Right lobe of liver (tissue), 6 donors: ENCODE data around the gene LRRC18. TPM values are rescaled to one million over a fixed set of nuclear protein-coding genes. Genes with fewer than 3 reads are reported as not detected.

Experiments used
- ATAC-seq, 4 donors: fragments of 200-7000 bp; cut with Tn5 transposase; one replicate each; pipeline ENCODE4 v1.9.1; 2020; ENCODE audit warnings: mild to moderate bottlenecking in 4 of 4, moderate library complexity in 4 of 4
- DNase-seq, 3 donors: peaks; one replicate each; pipeline ENCODE4 v3.0.0-alpha.2; 2020
- H3K27ac ChIP-seq, 3 donors: fragments of 200-600 bp; one replicate each; pipeline ENCODE4 v1.8.0; 2022
- H3K27me3 ChIP-seq, 2 donors: fragments of 200-600 bp; one replicate each; pipeline ENCODE4 v1.8.0; 2022
- H3K36me3 ChIP-seq, 4 donors: fragments of 200-600 bp; sonication (generic) in 1 of 4; one replicate each; pipeline versions ENCODE4 v1.5.1 to v1.8.0; 2017 to 2022; ENCODE audit warnings: control low read depth in 1 of 4
- H3K4me1 ChIP-seq, 4 donors: fragments of 200-600 bp; sonication (generic) in 1 of 4; one replicate each; pipeline versions ENCODE4 v1.5.1 to v1.8.0; 2017 to 2022; ENCODE audit warnings: control low read depth in 1 of 4
- H3K4me3 ChIP-seq, 3 donors: fragments of 200-600 bp; one replicate each; pipeline ENCODE4 v1.8.0; 2022
- H3K9me3 ChIP-seq, 4 donors: fragments of 200-600 bp; sonication (generic) in 1 of 4; one replicate each; pipeline versions ENCODE4 v1.5.1 to v1.8.0; 2017 to 2022; ENCODE audit warnings: control low read depth in 1 of 4
- POLR2A ChIP-seq: fragments of 450-650 bp; IDR thresholded peaks from one replicate; pipeline ENCODE4 v1.6.1; 2017; ENCODE audit warnings: antibody characterized with exemption, mild to moderate bottlenecking
- WGBS: methylation state at CpG from one replicate; pipeline ENCODE4 v1.1.6; 2018; ENCODE audit warnings: low coverage, low lambda C conversion rate; ENCODE audit not compliant: insufficient coverage; ENCODE audit errors: missing lambda C conversion rate; 5-methylcytosine and 5-hydroxymethylcytosine counted together
- intact Hi-C, 2 donors: fragments of 100-400 bp; cut with DNase I; formaldehyde crosslinking; loops; one replicate each; pipeline versions ENCODE4 v1.11.2 to v1.14.1; 2022
- total RNA-seq, 6 experiments: library from RNA; depleted of rRNA in 2 of 6; stranded (reverse); fragments of >200 nt in 2 of 6; fragmentation: NEBNext Ultra II Directional in 3 of 6; extraction: Animal tissue kit (Norgen Biotek cat#: 25700) in 3 of 6; gene quantifications; one replicate each; pipeline versions ENCODE4 v1.1.0 to v1.2.4, GENCODE V29; 2016 to 2023
- TF ChIP-seq, protein P1 (sequence below), 4 donors: fragments of 200-600 bp in 3 of 4; fragments of 450-650 bp in 1 of 4; IDR thresholded peaks; one replicate each; pipeline versions ENCODE4 v1.5.1 to v1.8.0; 2016 to 2022; ENCODE audit warnings: antibody characterized with exemption in 4 of 4, mild to moderate bottlenecking in 2 of 4
- donor health status: DM: no; HTN: yes; CAD: no.
- donor health status: DM: no; HTN: no; CAD: no.
- donor health status: DM: no; HTN: no; CAD: no.
- donor health status: DM: no; HTN: yes; CAD: no.
- donor health status: DM: no; HTN: yes; CAD: no.

LRRC18 gene
- total RNA-seq, 6 experiments from 2014 or later: not detected

- no peak for TF ChIP-seq POLR2A
- TF ChIP-seq, protein P1, sequence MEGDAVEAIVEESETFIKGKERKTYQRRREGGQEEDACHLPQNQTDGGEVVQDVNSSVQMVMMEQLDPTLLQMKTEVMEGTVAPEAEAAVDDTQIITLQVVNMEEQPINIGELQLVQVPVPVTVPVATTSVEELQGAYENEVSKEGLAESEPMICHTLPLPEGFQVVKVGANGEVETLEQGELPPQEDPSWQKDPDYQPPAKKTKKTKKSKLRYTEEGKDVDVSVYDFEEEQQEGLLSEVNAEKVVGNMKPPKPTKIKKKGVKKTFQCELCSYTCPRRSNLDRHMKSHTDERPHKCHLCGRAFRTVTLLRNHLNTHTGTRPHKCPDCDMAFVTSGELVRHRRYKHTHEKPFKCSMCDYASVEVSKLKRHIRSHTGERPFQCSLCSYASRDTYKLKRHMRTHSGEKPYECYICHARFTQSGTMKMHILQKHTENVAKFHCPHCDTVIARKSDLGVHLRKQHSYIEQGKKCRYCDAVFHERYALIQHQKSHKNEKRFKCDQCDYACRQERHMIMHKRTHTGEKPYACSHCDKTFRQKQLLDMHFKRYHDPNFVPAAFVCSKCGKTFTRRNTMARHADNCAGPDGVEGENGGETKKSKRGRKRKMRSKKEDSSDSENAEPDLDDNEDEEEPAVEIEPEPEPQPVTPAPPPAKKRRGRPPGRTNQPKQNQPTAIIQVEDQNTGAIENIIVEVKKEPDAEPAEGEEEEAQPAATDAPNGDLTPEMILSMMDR (IDR thresholded peaks at IDR 0.05): no peak
- Histone ChIP-seq H3K27ac (no peak overlapping the region), H3K9me3 (no peaks in the 10 kb centered on the region), H3K4me3 (no peak overlapping the region), H3K36me3 (no peaks in the 10 kb centered on the region), H3K27me3 (no peaks in the 10 kb centered on the region), H3K4me1 (no peaks in the 10 kb centered on the region)
- ATAC-seq (peak in 1 of 4 donors; percentile 6), DNase-seq (no peak)
- intact Hi-C loops: no loop called here
- WGBS: 80% methylated on average over 1 of the region's 13 CpGs
Measured at GRCh38 chr10:48896756-48897440, 42.7 kb downstream of the LRRC18 start.

- TF ChIP-seq, protein P1 (IDR thresholded peaks at IDR 0.05): no peak
- TF ChIP-seq POLR2A: no peak
- intact Hi-C loops: no loop called here
- no peaks in the 10 kb centered on the region for H3K9me3 ChIP-seq
- ATAC-seq (no peak), DNase-seq (no peak)
- no peaks in the 10 kb centered on the region for H3K4me1 ChIP-seq
- 62% methylated on average over 3 of the region's 3 CpGs for WGBS
- H3K36me3 ChIP-seq: no peaks in the 10 kb centered on the region
- H3K4me3 ChIP-seq: no peak overlapping the region
- no peaks in the 10 kb centered on the region for H3K27me3 ChIP-seq
- H3K27ac ChIP-seq: no peak overlapping the region
Measured at GRCh38 chr10:48895803-48896195, 43.8 kb downstream of the LRRC18 start.

DNA sequence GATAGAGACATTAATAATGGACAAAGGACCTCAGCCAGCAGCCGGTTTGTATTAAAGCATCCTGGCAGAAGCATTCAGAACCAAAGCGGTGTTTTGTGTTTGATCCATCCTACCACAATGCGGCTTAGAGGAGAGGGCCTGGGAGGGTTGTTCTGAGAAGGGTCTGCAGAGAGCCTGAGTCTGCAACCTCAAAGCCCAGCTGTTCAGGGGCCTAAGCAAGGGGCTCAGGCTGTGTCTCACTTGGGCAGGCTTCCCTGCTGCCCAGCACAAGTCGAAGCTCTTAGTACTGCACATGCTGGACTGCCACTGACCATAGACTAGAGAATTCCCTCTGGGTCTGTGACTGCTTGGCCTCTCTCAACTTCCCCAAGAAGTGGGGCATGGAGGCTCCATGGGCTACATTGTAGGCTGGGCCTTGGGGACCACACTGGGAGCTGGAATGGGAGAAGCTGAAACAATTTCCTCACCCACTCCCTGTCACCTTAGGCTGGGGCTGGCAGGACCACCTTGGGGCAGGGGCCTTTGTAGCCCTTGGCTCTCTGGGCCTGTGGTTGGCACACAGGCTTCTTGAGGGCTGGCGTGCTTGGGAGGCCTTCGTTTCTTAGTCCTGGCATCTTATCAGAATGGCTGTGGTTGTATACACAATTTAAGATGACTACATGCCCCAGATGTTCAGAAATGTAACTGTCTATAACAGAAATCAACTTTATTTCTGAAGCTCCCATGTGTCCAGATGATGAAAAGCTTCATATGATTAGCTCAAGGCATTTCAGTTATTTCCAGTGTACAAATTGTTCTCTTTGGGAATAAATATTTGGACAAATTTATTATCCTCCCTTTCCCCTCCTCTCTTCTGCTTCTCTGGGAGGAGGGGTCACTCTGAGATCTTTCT, 44.5 kb downstream of the LRRC18 start:
- intact Hi-C loops: no loop called here
- no peak for DNase-seq
- WGBS: 100% methylated on average over 2 of the region's 6 CpGs
- no peak overlapping the region for H3K4me3 ChIP-seq
- no peaks in the 10 kb centered on the region for H3K36me3 ChIP-seq
- H3K9me3 ChIP-seq: no peaks in the 10 kb centered on the region
- H3K27ac ChIP-seq: no peak overlapping the region
- H3K4me1 ChIP-seq: no peaks in the 10 kb centered on the region
- H3K27me3 ChIP-seq: no peaks in the 10 kb centered on the region
- TF ChIP-seq POLR2A: no peak
- TF ChIP-seq, protein P1 (IDR thresholded peaks at IDR 0.05): no peak
- no peak for ATAC-seq

- Histone ChIP-seq H3K9me3 (no peaks in the 10 kb centered on the region), H3K4me3 (no peak overlapping the region), H3K36me3 (no peaks in the 10 kb centered on the region), H3K27me3 (no peaks in the 10 kb centered on the region), H3K27ac (no peak overlapping the region), H3K4me1 (no peaks in the 10 kb centered on the region)
- TF ChIP-seq, protein P1 (IDR thresholded peaks at IDR 0.05): no peak
- TF ChIP-seq POLR2A: no peak
- ATAC-seq (peak in 1 of 4 donors; percentile 33), DNase-seq (no peak)
- intact Hi-C loops: no loop called here
- WGBS: 82% methylated on average over 10 of the region's 11 CpGs
Measured at GRCh38 chr10:48890888-48891850, 48.5 kb downstream of the LRRC18 start.
